Transverse colon (tissue), 4 donors: Measurements from ENCODE around the gene BTN3A1.

Experiments used
- CTCF ChIP-seq, 5 experiments: fragments of 200-600 bp in 3 of 5; fragments of 450-650 bp in 2 of 5; sonication (generic) in 3 of 5; IDR thresholded peaks; 1 replicate in 2 of 5; 2 replicates in 3 of 5; pipeline ENCODE4 v1.5.1; 2016 to 2017; ENCODE audit warnings: antibody characterized with exemption in 5 of 5, inconsistent platforms in 3 of 5, mild to moderate bottlenecking in 2 of 5, moderate library complexity in 1 of 5
- EP300 ChIP-seq: sonication (generic); formaldehyde crosslinking; IDR thresholded peaks from one replicate; pipeline ENCODE4 v1.6.1; 2017; ENCODE audit warnings: antibody characterized with exemption, low read depth
- POLR2A ChIP-seq: fragments of 450-650 bp; IDR thresholded peaks from one replicate; pipeline ENCODE4 v1.6.1; 2016; ENCODE audit warnings: antibody characterized with exemption, mild to moderate bottlenecking, moderate library complexity
- POLR2AphosphoS5 ChIP-seq, 3 donors: sonication (generic); formaldehyde crosslinking; IDR thresholded peaks; one replicate each; pipeline ENCODE4 v1.6.1; 2016; ENCODE audit warnings: antibody characterized with exemption in 3 of 3

- no peak for TF ChIP-seq CTCF (IDR thresholded peaks at IDR 0.05)
- no peak for TF ChIP-seq POLR2A
- TF ChIP-seq POLR2AphosphoS5 (IDR thresholded peaks at IDR 0.05), result no peak
- no peak for TF ChIP-seq EP300
Observed at GRCh38 chr6:26375270-26375669, 26.8 kb upstream of the BTN3A1 start.
